GM12891 (cell line): Measurements from ENCODE around the gene HDAC4.

Source experiments
- PAX5 ChIP-seq: IDR thresholded peaks from 2 replicates; pipeline ENCODE4 v1.6.1; 2011; ENCODE audit warnings: low read length, moderate library complexity, mild to moderate bottlenecking; ENCODE audit not compliant: insufficient read depth, severe bottlenecking
- POLR2A ChIP-seq: IDR thresholded peaks from 2 replicates; pipeline ENCODE4 v1.6.1; 2011; ENCODE audit warnings: low read depth, low read length, control low read depth
- POLR2AphosphoS5 ChIP-seq: IDR thresholded peaks from 2 replicates; pipeline ENCODE4 v1.6.1; 2011; ENCODE audit warnings: low read depth, low read length, control low read depth
- TAF1 ChIP-seq: IDR thresholded peaks from 2 replicates; pipeline ENCODE4 v1.6.1; 2011; ENCODE audit warnings: low read depth, low read length, control low read depth

DNA sequence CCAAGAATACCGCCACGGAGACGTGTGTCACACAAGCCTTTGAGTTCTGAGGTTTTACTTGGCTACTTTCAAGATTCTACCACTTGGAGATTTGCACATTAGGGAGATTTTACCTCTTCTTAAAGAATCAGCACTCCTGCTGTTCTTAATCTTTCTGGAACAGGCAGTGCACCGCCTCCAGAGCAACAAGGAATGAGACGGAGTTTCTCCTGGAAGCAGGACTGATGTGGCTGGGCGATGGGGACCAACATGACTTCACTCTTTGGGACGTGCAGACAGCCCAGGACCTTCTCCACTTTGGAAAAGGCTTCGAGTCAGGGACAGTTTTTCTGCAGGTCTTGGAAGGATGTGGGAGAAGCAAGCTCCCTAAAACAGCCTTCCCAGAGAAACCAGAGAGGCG lies 255.2 kb downstream of the HDAC4 start:
- TF ChIP-seq POLR2A: no peak
- TF ChIP-seq TAF1: no peak
- no peak for TF ChIP-seq PAX5
- no peak for TF ChIP-seq POLR2AphosphoS5
